Mammary epithelial cell (primary cell): ENCODE measurements around the gene GABARAP.

Experiments used
- EZH2 ChIP-seq: IDR thresholded peaks from 2 replicates; pipeline ENCODE4 v1.6.1; 2012; ENCODE audit warnings: low read length, inconsistent platforms, borderline replicate concordance
- TF ChIP-seq, protein P1 (sequence below), 2 donors: IDR thresholded peaks in 1 of 2; conservative IDR thresholded peaks in 1 of 2; 2 replicates each; pipeline ENCODE4 v1.5.1; 2011 to 2012; ENCODE audit warnings: inconsistent platforms in 2 of 2, low read length in 2 of 2, mild to moderate bottlenecking in 2 of 2, control low read depth in 1 of 2, low read depth in 1 of 2; ENCODE audit not compliant: insufficient read depth in 1 of 2; ENCODE audit errors: extremely low read depth in 1 of 2

DNA sequence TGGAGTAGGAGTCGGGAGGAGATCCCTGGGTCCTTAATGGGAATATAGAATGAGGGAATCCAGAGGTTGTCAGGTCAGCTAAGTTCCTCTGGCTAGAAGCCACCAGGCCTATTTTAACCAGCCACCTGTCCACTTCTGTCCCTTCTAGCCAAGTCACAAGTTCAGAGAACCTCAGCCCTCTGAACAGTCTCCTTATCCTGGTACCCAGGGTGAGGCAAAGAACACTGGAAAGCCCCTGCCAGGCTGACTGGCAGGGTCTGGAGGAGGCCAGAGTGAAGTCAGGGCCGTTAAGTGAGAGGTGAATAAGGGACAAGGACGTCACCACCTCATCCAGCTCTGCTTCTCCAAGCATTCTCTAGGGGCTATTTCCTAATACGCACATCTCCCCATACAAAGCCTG, 6.5 kb upstream of the GABARAP start:
- no peak for TF ChIP-seq EZH2
- TF ChIP-seq, protein P1, sequence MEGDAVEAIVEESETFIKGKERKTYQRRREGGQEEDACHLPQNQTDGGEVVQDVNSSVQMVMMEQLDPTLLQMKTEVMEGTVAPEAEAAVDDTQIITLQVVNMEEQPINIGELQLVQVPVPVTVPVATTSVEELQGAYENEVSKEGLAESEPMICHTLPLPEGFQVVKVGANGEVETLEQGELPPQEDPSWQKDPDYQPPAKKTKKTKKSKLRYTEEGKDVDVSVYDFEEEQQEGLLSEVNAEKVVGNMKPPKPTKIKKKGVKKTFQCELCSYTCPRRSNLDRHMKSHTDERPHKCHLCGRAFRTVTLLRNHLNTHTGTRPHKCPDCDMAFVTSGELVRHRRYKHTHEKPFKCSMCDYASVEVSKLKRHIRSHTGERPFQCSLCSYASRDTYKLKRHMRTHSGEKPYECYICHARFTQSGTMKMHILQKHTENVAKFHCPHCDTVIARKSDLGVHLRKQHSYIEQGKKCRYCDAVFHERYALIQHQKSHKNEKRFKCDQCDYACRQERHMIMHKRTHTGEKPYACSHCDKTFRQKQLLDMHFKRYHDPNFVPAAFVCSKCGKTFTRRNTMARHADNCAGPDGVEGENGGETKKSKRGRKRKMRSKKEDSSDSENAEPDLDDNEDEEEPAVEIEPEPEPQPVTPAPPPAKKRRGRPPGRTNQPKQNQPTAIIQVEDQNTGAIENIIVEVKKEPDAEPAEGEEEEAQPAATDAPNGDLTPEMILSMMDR (conservative IDR thresholded peaks at IDR 0.05 in 1 of 2, IDR thresholded peaks at IDR 0.05 in 1 of 2; ENCODE audit: extremely low read depth in 1 of 2, insufficient read depth in 1 of 2, low read depth in 1 of 2, low read length in 2 of 2), result no peak
